MM.1S (cell line): ENCODE results near the gene SMG6.

ENCODE experiments used
- DNase-seq: peaks from one replicate; pipeline ENCODE4 v3.0.0-alpha.2; 2015
- H2AFZ ChIP-seq: fragments of 300-600 bp; sonication (generic); 2 replicates; pipeline ENCODE4 v1.6.0; 2016; ENCODE audit warnings: antibody characterized with exemption, low read length
- H3F3A ChIP-seq: fragments of 300-600 bp; sonication (generic); 2 replicates; pipeline ENCODE4 v1.6.1; 2016; ENCODE audit warnings: mild to moderate bottlenecking, antibody characterized with exemption, low read length, moderate library complexity, mixed read lengths; ENCODE audit not compliant: insufficient read depth
- H3K27ac ChIP-seq: fragments of 300-600 bp; sonication (generic); 2 replicates; pipeline ENCODE4 v1.5.1; 2016; ENCODE audit warnings: mild to moderate bottlenecking, low read length
- H3K27me3 ChIP-seq: fragments of 300-600 bp; sonication (generic); replicated peaks from 2 replicates; pipeline ENCODE4 v1.6.0; 2016; ENCODE audit warnings: low read length; ENCODE audit not compliant: insufficient read depth
- H3K36me3 ChIP-seq: fragments of 300-600 bp; sonication (generic); replicated peaks from 2 replicates; pipeline ENCODE4 v1.6.1; 2016; ENCODE audit warnings: mild to moderate bottlenecking, low read length, mixed read lengths; ENCODE audit not compliant: insufficient read depth
- H3K4me1 ChIP-seq: fragments of 300-600 bp; sonication (generic); 2 replicates; pipeline ENCODE4 v1.6.1; 2016; ENCODE audit warnings: low read length, mixed read lengths
- H3K4me2 ChIP-seq: fragments of 300-600 bp; sonication (generic); 2 replicates; pipeline ENCODE4 v1.6.0; 2016; ENCODE audit warnings: low read depth, low read length
- H3K4me3 ChIP-seq: fragments of 300-600 bp; sonication (generic); 2 replicates; pipeline ENCODE4 v1.5.1; 2016; ENCODE audit warnings: low read length, mixed read lengths
- H3K79me2 ChIP-seq: fragments of 300-600 bp; sonication (generic); 2 replicates; pipeline ENCODE4 v1.6.1; 2016; ENCODE audit warnings: mixed run types, low read length, mixed read lengths
- H3K9ac ChIP-seq: fragments of 300-600 bp; sonication (generic); 2 replicates; pipeline ENCODE4 v1.6.1; 2016; ENCODE audit warnings: low read length, mixed read lengths
- H3K9me2 ChIP-seq: fragments of 300-600 bp; sonication (generic); replicated peaks from 2 replicates; pipeline ENCODE4 v1.6.1; 2016; ENCODE audit warnings: mild to moderate bottlenecking, low read length, mixed read lengths; ENCODE audit not compliant: insufficient read depth
- H3K9me3 ChIP-seq: fragments of 300-600 bp; sonication (generic); replicated peaks from 2 replicates; pipeline ENCODE4 v1.6.1; 2016; ENCODE audit warnings: mild to moderate bottlenecking, low read length, mixed read lengths; ENCODE audit not compliant: insufficient read depth
- H4K20me1 ChIP-seq: fragments of 300-600 bp; sonication (generic); 2 replicates; pipeline ENCODE4 v1.6.1; 2016; ENCODE audit warnings: mild to moderate bottlenecking, low read length, moderate library complexity, mixed read lengths; ENCODE audit not compliant: insufficient read depth
- EZH2 ChIP-seq: fragments of 300-600 bp; sonication (generic); optimal IDR thresholded peaks from 2 replicates; pipeline ENCODE3; 2017; ENCODE audit warnings: low read depth, mild to moderate bottlenecking, antibody characterized with exemption, low read length, mixed read lengths
- EZH2phosphoT487 ChIP-seq: fragments of 300-600 bp; sonication (generic); IDR thresholded peaks from 2 replicates; pipeline ENCODE4 v1.6.1; 2018; ENCODE audit warnings: antibody characterized with exemption, low read length
- TF ChIP-seq, protein P1 (sequence below): fragments of 300-600 bp; sonication (generic); IDR thresholded peaks from 2 replicates; pipeline ENCODE4 v1.5.1; 2016; ENCODE audit warnings: antibody characterized with exemption, low read length, mixed read lengths

SMG6 gene

DNA sequence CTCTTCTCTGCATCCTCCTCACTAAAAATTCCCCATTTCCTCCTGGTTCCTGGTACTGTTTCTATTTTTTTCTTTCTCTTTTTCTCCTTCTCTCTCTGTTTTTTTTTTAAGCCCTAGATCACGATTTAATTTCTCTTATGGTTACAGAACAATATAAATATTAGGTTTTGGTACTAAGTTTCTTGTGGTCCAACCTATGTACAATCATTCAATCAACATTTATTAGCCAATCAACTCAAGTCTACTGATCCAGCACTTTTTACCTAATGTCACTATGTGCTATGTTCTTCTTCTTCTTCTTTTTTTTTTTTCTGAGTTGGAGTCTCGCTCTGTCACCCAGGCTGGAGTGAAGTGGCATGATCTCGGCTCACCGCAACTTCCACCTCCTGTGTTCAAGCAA, 291.1 kb downstream of the SMG6 start:
- Histone ChIP-seq H3K27me3 (peaks cover 79% of the 10 kb centered on the region), H3F3A (no peaks in the 10 kb centered on the region; the same call in 1 of the 2 replicates), H3K36me3 (no peaks in the 10 kb centered on the region), H3K9ac (no peak overlapping the region), H3K9me2 (no peaks in the 10 kb centered on the region), H3K79me2 (no peaks in the 10 kb centered on the region), H3K9me3 (no peaks in the 10 kb centered on the region), H4K20me1 (no peaks in the 10 kb centered on the region), H3K27ac (no peak overlapping the region), H3K4me1 (peaks cover 8% of the 10 kb centered on the region), H3K4me2 (no peak overlapping the region), H3K4me3 (no peak overlapping the region), H2AFZ (no peak overlapping the region)
- TF ChIP-seq EZH2phosphoT487 = no peak
- no peak for TF ChIP-seq EZH2
- TF ChIP-seq, protein P1, sequence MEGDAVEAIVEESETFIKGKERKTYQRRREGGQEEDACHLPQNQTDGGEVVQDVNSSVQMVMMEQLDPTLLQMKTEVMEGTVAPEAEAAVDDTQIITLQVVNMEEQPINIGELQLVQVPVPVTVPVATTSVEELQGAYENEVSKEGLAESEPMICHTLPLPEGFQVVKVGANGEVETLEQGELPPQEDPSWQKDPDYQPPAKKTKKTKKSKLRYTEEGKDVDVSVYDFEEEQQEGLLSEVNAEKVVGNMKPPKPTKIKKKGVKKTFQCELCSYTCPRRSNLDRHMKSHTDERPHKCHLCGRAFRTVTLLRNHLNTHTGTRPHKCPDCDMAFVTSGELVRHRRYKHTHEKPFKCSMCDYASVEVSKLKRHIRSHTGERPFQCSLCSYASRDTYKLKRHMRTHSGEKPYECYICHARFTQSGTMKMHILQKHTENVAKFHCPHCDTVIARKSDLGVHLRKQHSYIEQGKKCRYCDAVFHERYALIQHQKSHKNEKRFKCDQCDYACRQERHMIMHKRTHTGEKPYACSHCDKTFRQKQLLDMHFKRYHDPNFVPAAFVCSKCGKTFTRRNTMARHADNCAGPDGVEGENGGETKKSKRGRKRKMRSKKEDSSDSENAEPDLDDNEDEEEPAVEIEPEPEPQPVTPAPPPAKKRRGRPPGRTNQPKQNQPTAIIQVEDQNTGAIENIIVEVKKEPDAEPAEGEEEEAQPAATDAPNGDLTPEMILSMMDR = no peak
- DNase-seq = no peak

DNA sequence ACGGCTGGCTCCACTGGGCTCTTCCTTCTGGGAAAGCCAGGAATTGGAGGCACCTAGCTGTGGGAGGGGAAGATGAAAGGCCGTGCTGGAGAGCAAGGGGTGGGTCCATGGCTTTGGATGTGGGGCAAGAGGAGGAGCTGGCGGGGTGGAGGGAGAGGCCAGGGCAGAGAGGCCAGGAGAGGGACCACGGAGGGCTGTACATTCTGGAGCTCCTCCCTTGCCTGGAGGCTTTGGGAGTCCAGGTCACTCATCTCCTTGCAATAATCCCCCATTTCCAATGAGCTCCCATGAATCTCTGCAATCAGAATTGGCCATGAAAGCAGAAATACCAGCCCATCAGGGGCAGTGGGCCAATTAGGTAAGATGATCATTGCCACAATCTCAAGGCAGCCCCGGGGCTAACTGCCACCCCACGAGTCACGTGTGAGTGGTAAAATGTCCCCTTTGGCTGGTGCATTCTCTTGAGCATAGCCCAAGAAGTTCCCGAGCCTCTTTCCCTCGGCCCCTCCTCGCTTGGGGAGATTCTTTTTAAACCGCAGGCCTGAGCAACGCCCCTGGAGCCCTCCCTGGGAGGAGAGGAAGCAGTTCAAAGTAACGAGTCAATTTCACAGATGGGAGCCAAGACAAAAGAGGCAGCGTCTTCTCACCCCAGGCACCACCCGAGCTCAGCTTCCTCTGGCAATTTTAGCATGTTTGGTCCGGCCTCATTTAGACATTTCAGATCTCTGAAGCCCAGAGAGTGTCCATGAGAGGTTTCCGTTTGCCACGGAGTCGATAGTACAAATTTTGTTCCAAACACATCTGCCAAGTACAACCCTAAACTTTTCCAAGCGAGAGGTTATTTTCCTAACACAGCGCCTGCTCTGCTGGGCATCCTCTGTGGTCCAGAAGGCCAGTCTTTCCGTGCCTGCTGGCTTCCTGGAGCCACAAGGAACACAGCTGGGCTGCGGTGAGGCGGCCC, 291.9 kb downstream of the SMG6 start:
- Histone ChIP-seq H3K4me1 (no peaks in the 10 kb centered on the region), H3K4me3 (no peak overlapping the region), H3F3A (no peaks in the 10 kb centered on the region), H3K9me3 (no peaks in the 10 kb centered on the region), H4K20me1 (no peaks in the 10 kb centered on the region), H3K79me2 (no peaks in the 10 kb centered on the region), H3K36me3 (no peaks in the 10 kb centered on the region), H3K9ac (no peak overlapping the region), H3K4me2 (peak overlapping the region; percentile 4; the same call in 1 of the 2 replicates), H3K27me3 (peaks cover 80% of the 10 kb centered on the region), H3K9me2 (no peaks in the 10 kb centered on the region), H3K27ac (no peak overlapping the region), H2AFZ (no peak overlapping the region)
- no peak for DNase-seq
- TF ChIP-seq EZH2 (no peak), EZH2phosphoT487 (no peak)
- TF ChIP-seq, protein P1 = no peak
